Erythroblast (primary cell): ENCODE results near the gene RNU5D-1.

ENCODE experiments used
- GATA1 ChIP-seq: IDR thresholded peaks from 2 replicates; pipeline ENCODE4 v1.6.1; 2011; ENCODE audit warnings: low read depth, mild to moderate bottlenecking, control low read depth, low read length, moderate library complexity
- POLR2A ChIP-seq: IDR thresholded peaks from 2 replicates; pipeline ENCODE4 v1.6.1; 2011; ENCODE audit warnings: mild to moderate bottlenecking, low read length

DNA sequence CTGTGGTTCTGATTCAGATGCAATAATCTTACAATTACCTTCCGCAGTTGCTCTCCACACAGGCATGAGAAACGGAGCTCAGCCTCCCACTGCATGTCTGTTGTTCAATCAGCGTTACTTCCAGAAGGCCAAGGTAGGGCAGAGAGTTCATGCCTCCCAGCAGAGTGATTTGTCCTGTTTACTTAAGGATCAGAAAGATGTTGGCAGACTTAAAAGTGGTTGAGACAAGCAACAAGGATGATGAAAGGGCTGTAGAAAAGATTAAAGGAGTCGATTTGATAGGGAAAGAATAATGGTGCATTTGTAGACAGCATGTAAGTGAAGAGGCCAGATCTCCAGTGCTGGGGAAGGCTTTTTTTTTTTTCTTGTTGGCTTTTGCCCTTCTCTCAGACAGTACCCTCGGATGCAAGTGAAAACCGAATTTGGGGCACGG is 29.8 kb downstream of the RNU5D-1 start:
- no peak for TF ChIP-seq POLR2A
- TF ChIP-seq GATA1: no peak
